Measurements from ENCODE around the gene KLHL36. TPM values are rescaled to one million over a fixed set of nuclear protein-coding genes. Genes with fewer than 3 reads are reported as not detected.

The KLHL36 gene
- total RNA-seq, 1 donor from 2014 or later, result 43.8 TPM

GRCh38 chr16:84654998-84655397 lies 6.7 kb downstream of the KLHL36 start:
- Mint-ChIP-seq H3K36me3 (ENCODE audit: low read depth) (peaks cover 36% of the 10 kb centered on the region), H3K27ac (ENCODE audit: unreplicated experiment) (no peak overlapping the region), H3K4me1 (ENCODE audit: low read depth) (peaks cover 13% of the 10 kb centered on the region), H3K9me3 (ENCODE audit: low read depth) (no peaks in the 10 kb centered on the region), H3K27me3 (ENCODE audit: low read depth) (no peaks in the 10 kb centered on the region), H3K4me3 (ENCODE audit: unreplicated experiment) (no peak overlapping the region)
- no peak for TF ChIP-seq CTCF (IDR thresholded peaks at IDR 0.05)
- no peak for DNase-seq (ENCODE audit: low spot score)

- no peak overlapping the region for H3K4me3 Mint-ChIP-seq (ENCODE audit: unreplicated experiment)
- DNase-seq (ENCODE audit: low spot score), result no peak
- no peaks in the 10 kb centered on the region for H3K27me3 Mint-ChIP-seq (ENCODE audit: low read depth)
- H3K36me3 Mint-ChIP-seq (ENCODE audit: low read depth), result peaks cover 45% of the 10 kb centered on the region
- H3K4me1 Mint-ChIP-seq (ENCODE audit: low read depth), result peaks cover 4% of the 10 kb centered on the region
- TF ChIP-seq CTCF (IDR thresholded peaks at IDR 0.05), result no peak
- no peaks in the 10 kb centered on the region for H3K9me3 Mint-ChIP-seq (ENCODE audit: low read depth)
- no peak overlapping the region for H3K27ac Mint-ChIP-seq (ENCODE audit: unreplicated experiment)
Measured at GRCh38 chr16:84656649-84657048, 8.3 kb downstream of the KLHL36 start.

GRCh38 chr16:84657229-84657837 lies 9.0 kb downstream of the KLHL36 start:
- DNase-seq (ENCODE audit: low spot score), result no peak
- TF ChIP-seq CTCF (IDR thresholded peaks at IDR 0.05), result no peak
- Mint-ChIP-seq H3K4me1 (ENCODE audit: low read depth) (peaks cover 4% of the 10 kb centered on the region), H3K9me3 (ENCODE audit: low read depth) (no peaks in the 10 kb centered on the region), H3K36me3 (ENCODE audit: low read depth) (peaks cover 49% of the 10 kb centered on the region), H3K27ac (ENCODE audit: unreplicated experiment) (no peak overlapping the region), H3K4me3 (ENCODE audit: unreplicated experiment) (no peak overlapping the region), H3K27me3 (ENCODE audit: low read depth) (no peaks in the 10 kb centered on the region)

- DNase-seq (ENCODE audit: low spot score), result no peak
- Mint-ChIP-seq H3K36me3 (ENCODE audit: low read depth) (peaks cover 53% of the 10 kb centered on the region), H3K27me3 (ENCODE audit: low read depth) (no peaks in the 10 kb centered on the region), H3K4me3 (ENCODE audit: unreplicated experiment) (no peak overlapping the region), H3K27ac (ENCODE audit: unreplicated experiment) (no peak overlapping the region), H3K9me3 (ENCODE audit: low read depth) (no peaks in the 10 kb centered on the region), H3K4me1 (ENCODE audit: low read depth) (peaks cover 4% of the 10 kb centered on the region)
- TF ChIP-seq CTCF (IDR thresholded peaks at IDR 0.05), result no peak
Measured at GRCh38 chr16:84658690-84659089, 10.4 kb downstream of the KLHL36 start.

GRCh38 chr16:84659656-84660300 lies 11.5 kb downstream of the KLHL36 start:
- Mint-ChIP-seq H3K4me1 (ENCODE audit: low read depth) (peaks cover 4% of the 10 kb centered on the region), H3K4me3 (ENCODE audit: unreplicated experiment) (no peak overlapping the region), H3K9me3 (ENCODE audit: low read depth) (no peaks in the 10 kb centered on the region), H3K27me3 (ENCODE audit: low read depth) (no peaks in the 10 kb centered on the region), H3K27ac (ENCODE audit: unreplicated experiment) (no peak overlapping the region), H3K36me3 (ENCODE audit: low read depth) (peaks cover 60% of the 10 kb centered on the region)
- no peak for TF ChIP-seq CTCF (IDR thresholded peaks at IDR 0.05)
- DNase-seq (ENCODE audit: low spot score), result no peak
